ENCODE data around the gene POLA1. TPM values are rescaled to one million over a fixed set of nuclear protein-coding genes. Genes with fewer than 3 reads are reported as not detected.
"Not testable (repeated sequence)": the region's sequence is repeated elsewhere in the genome, so short reads cannot be mapped to it uniquely, and the experiment has no call there.

The POLA1 gene
- 14.3 and 24.6 TPM in 2 replicates for total RNA-seq

- peak within 1 kb of the TSS; percentile 77 for H3K4me3 ChIP-seq (ENCODE audit: low read depth, low read length)
- peak; percentile 72 for DNase-seq (ENCODE audit: low read depth)
- peak; percentile 37 for TF ChIP-seq CTCF (conservative IDR thresholded peaks at IDR 0.05; ENCODE audit: low read depth, low read length)
Measured at GRCh38 chrX:24693453-24694202, at the start of gene POLA1. POLA1 (plus strand) TSS chrX:24693918; CDS start chrX:24693962, 44 bp downstream.

DNA sequence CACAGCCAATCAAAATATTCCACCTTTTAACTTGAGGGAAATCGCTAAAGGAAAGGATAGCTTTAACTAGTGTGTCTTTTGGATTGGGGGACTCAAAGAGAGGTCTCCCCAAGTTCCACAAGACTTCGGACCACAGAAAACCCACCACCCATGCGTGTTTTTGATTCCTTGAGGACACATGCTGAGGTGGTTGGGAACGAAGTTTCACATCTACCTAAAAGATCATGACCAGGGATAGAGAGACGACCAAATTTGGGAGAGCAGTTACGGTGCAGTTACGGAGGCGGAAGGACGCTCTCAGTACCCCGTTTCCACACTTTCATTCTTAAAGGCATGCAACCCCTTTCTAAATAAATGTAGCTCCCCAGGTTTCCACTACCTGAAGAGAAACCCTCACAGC lies 47.7 kb upstream of the POLA1 start:
- H3K4me3 ChIP-seq (ENCODE audit: low read depth, low read length) = no peak overlapping the region
- TF ChIP-seq CTCF (conservative IDR thresholded peaks at IDR 0.05; ENCODE audit: low read depth, low read length) = no peak
- no peak for DNase-seq (ENCODE audit: low read depth)

- TF ChIP-seq CTCF (conservative IDR thresholded peaks at IDR 0.05; ENCODE audit: low read depth, low read length) = no peak
- no peak for DNase-seq (ENCODE audit: low read depth)
- no peak overlapping the region for H3K4me3 ChIP-seq (ENCODE audit: low read depth, low read length)
Measured at GRCh38 chrX:24646745-24647182, 47.0 kb upstream of the POLA1 start.

GRCh38 chrX:24647257-24648058 lies 46.3 kb upstream of the POLA1 start, which contains the start of gene PCYT1B:
PCYT1B (minus strand) TSS chrX:24647347; CDS start chrX:24647105, 242 bp downstream.
- no peak for TF ChIP-seq CTCF (conservative IDR thresholded peaks at IDR 0.05; ENCODE audit: low read depth, low read length)
- H3K4me3 ChIP-seq (ENCODE audit: low read depth, low read length) = peak within 1 kb of the TSS; percentile 11
- no peak for DNase-seq (ENCODE audit: low read depth)

DNA sequence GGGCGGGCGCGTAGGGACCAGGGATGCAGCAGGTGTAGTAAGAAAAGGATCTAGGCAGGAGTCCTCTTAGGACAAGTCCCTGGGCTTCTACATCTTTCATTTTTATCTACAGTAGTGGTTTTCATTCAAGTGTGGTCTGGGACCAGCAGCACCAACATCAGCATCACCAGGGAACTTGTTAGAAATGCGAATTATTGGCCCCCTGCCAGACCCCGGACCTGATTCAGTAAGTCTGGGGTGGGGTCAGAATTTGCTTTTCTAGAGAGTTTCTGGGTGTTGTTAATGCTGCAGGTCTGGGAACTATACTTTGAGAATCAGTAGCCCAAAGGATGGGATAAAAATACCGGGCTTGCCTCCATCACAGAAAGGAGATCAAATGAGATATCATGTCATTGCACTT lies 45.2 kb upstream of the POLA1 start:
- no peak overlapping the region for H3K4me3 ChIP-seq (ENCODE audit: low read depth, low read length)
- no peak for TF ChIP-seq CTCF (conservative IDR thresholded peaks at IDR 0.05; ENCODE audit: low read depth, low read length)
- no peak for DNase-seq (ENCODE audit: low read depth)

DNA sequence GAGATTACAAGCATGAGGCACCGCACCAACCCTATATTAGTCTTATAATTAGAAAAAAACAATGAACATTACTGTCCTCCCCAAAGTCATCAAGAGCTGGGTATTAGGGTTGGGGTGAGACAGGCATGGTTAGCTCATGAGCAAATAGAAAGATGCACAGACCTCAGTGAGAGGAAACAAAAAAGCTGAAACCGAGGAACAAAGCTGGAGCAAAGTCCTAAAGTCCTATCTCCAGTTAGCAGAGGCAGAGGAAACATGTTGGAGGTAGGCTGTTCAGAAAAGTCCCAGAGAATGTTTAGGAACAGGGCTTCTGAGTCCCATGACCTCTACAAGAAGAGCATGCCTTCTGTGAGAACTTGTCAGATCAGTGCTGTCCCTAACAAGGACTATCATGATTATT lies 41.9 kb upstream of the POLA1 start:
- no peak for TF ChIP-seq CTCF (conservative IDR thresholded peaks at IDR 0.05; ENCODE audit: low read depth, low read length)
- H3K4me3 ChIP-seq (ENCODE audit: low read depth, low read length) = no peak overlapping the region
- no peak for DNase-seq (ENCODE audit: low read depth)

DNA sequence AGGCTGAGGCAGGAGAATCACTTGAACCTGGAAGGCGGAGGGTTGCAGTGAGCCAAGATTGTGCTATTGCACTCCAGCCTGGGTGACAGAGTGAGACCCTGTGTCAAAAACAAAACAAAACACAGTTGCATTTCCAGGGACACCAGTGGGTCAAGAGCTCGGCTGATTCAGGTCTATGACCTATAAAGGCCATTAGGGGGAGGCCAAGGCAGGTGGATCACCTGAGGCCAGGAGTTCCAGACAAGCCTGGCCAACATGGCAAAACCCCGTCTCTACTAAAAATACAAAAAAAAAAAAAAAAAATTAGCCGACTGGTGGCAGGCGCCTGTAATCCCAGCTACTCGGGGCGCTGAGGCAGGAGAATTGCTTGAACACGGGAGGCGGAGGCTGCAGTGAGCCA lies 38.0 kb upstream of the POLA1 start:
- not testable (repeated sequence) for H3K4me3 ChIP-seq (ENCODE audit: low read depth, low read length); DNase-seq (ENCODE audit: low read depth)

Data from epithelial cell of proximal tubule (primary cell).